ENCODE data around the gene STK32B. TPM values are rescaled to one million over a fixed set of nuclear protein-coding genes. Genes with fewer than 3 reads are reported as not detected.

The STK32B gene
- total and polyA plus RNA-seq, 2 of the 8 experiments (the other 6 are each of a cell fraction or from before 2014, with no cell fraction given) = 2.3 to 2.5 TPM

- H2BK20ac ChIP-seq (ENCODE audit: low read length) = no peak overlapping the region
- no peak overlapping the region for H4K91ac ChIP-seq (replicated peaks; ENCODE audit: insufficient read length, low read length)
- H4K8ac ChIP-seq (ENCODE audit: extremely low read depth, insufficient read depth, low read length) = no peak overlapping the region
- no peaks in the 10 kb centered on the region for H3K36me3 ChIP-seq (ENCODE audit: control insufficient read depth in 2 of 4, insufficient read depth in 4 of 4, low read length in 3 of 4)
- no peak overlapping the region for H3K56ac ChIP-seq (replicated peaks; ENCODE audit: insufficient read length, low read depth, low read length)
- 78% methylated on average over 4 of the region's 4 CpGs; no CpG with 5 or more reads in 1 of the 2 experiments for WGBS, 2 experiments (ENCODE audit: extremely low coverage in 1 of 2, insufficient coverage in 1 of 2, insufficient read length in 1 of 2, insufficient replicate concordance in 2 of 2, low coverage in 1 of 2, low lambda C conversion rate in 2 of 2, missing lambda C conversion rate in 1 of 2)
- no peak overlapping the region for H2BK120ac ChIP-seq (replicated peaks; ENCODE audit: low read depth, low read length)
- no peak overlapping the region for H2AFZ ChIP-seq (ENCODE audit: low read length)
- no peak overlapping the region for H3K18ac ChIP-seq (ENCODE audit: extremely low read depth, low read length)
- H2BK15ac ChIP-seq (ENCODE audit: low read length) = no peak overlapping the region
- H3K23ac ChIP-seq (ENCODE audit: insufficient read length) = no peak overlapping the region
- FAIRE-seq = no peak
- H3K9me3 ChIP-seq (ENCODE audit: insufficient read depth in 2 of 2, low read depth in 1 of 2, low read length in 1 of 2) = peaks cover 2 to 5% of the 10 kb centered on the region in 2 experiments; a peak in 2 of 4 replicates
- no peaks in the 10 kb centered on the region for H3K23me2 ChIP-seq (ENCODE audit: low read depth, low read length)
- H3K4me1 ChIP-seq (replicated peaks in 1 of 4; ENCODE audit: control insufficient read depth in 3 of 4, insufficient read depth in 4 of 4, low read length in 3 of 4) = no peaks in the 10 kb centered on the region
- H3K79me1 ChIP-seq (ENCODE audit: low read depth, low read length) = no peaks in the 10 kb centered on the region; the same call in 1 of the 2 replicates
- H2AK5ac ChIP-seq (ENCODE audit: low read depth, low read length) = no peak overlapping the region
- H3K27ac ChIP-seq (ENCODE audit: low read depth, low read length) = no peak overlapping the region
- H3K27me3 ChIP-seq (replicated peaks in 1 of 4; ENCODE audit: control insufficient read depth in 3 of 4, extremely low read depth in 1 of 4, insufficient read depth in 3 of 4, low read length in 3 of 4) = no peaks in the 10 kb centered on the region
- no peak overlapping the region for H2BK12ac ChIP-seq (ENCODE audit: low read depth, low read length)
- H2BK5ac ChIP-seq (ENCODE audit: low read depth, low read length) = no peak overlapping the region
- no peak overlapping the region for H3K9ac ChIP-seq (replicated peaks in 1 of 4; ENCODE audit: extremely low read depth in 1 of 4, low read depth in 3 of 4, low read length in 3 of 4)
- DNase-seq (ENCODE audit: low read depth in 1 of 2, low spot score in 2 of 2) = no peak
- CTCF ChIA-PET (ENCODE audit: partially characterized antibody) = interaction anchor here (1.1 to 3.5 kb wide), 2 partner anchors 8 to 266 kb away, joined by 3 to 22 read pairs; no protein-coding TSS in a partner anchor
- H3K4me2 ChIP-seq (ENCODE audit: insufficient read depth in 1 of 2, low read depth in 2 of 2, low read length in 2 of 2) = no peak overlapping the region
- H4K5ac ChIP-seq (ENCODE audit: insufficient read length, low read depth, low read length) = no peak overlapping the region
- H3K4ac ChIP-seq (replicated peaks; ENCODE audit: insufficient read length, low read depth, low read length) = no peak overlapping the region
- no peaks in the 10 kb centered on the region for H3K79me2 ChIP-seq (ENCODE audit: control insufficient read depth in 1 of 2, insufficient read depth in 2 of 2, low read length in 2 of 2)
- POLR2A ChIA-PET (ENCODE audit: partially characterized antibody) = no interaction called here
- H4K20me1 ChIP-seq (replicated peaks in 1 of 2; ENCODE audit: control insufficient read depth in 1 of 2, insufficient read depth in 2 of 2, low read length in 2 of 2) = no peaks in the 10 kb centered on the region
- no peak overlapping the region for H3K14ac ChIP-seq (ENCODE audit: insufficient read length)
- no peak overlapping the region for H3K4me3 ChIP-seq (ENCODE audit: extremely low read depth in 1 of 4, insufficient read depth in 2 of 4, low read depth in 3 of 4, low read length in 4 of 4)
- TF ChIP-seq ASH2L (IDR thresholded peaks at IDR 0.05; ENCODE audit: low read length) (no peak), ZNF274 (IDR thresholded peaks at IDR 0.05; ENCODE audit: borderline replicate concordance, extremely low read depth, low read length) (no peak), CBX8 (IDR thresholded peaks at IDR 0.05; ENCODE audit: borderline replicate concordance, low read depth, low read length) (no peak), BCL11A (IDR thresholded peaks at IDR 0.05; ENCODE audit: low read depth in 2 of 2, low read length in 2 of 2) (no peak), NRF1 (IDR thresholded peaks at IDR 0.05; ENCODE audit: low read depth, low read length) (no peak), JUND (IDR thresholded peaks at IDR 0.05; ENCODE audit: low read length) (no peak)
Measured at GRCh38 chr4:5391492-5391891, 340.2 kb downstream of the STK32B start.

All from H1 (cell line).